Thoracic aorta (tissue), 2 donors: Measurements from ENCODE around the gene KHDRBS2. TPM values are rescaled to one million over a fixed set of nuclear protein-coding genes. Genes with fewer than 3 reads are reported as not detected.

ENCODE experiments used
- ATAC-seq: fragments of 150-250 bp; one replicate; pipeline ENCODE4 v1.8.0; 2017; ENCODE audit warnings: low read depth; ENCODE audit not compliant: insufficient number of reproducible peaks, low FRiP score
- DNase-seq: peaks from one replicate; pipeline ENCODE4 v3.0.0-alpha.2; 2020; ENCODE audit warnings: low spot score
- H3K27ac ChIP-seq, 2 donors: fragments of 200-600 bp; sonication (generic); 1 replicate in 1 of 2; 2 replicates in 1 of 2; pipeline ENCODE4 v1.5.1; 2016; ENCODE audit warnings: mild to moderate bottlenecking in 2 of 2, moderate library complexity in 2 of 2
- H3K27me3 ChIP-seq: fragments of 200-600 bp; sonication (generic); replicated peaks from 2 replicates; pipeline ENCODE4 v1.6.0; 2016; ENCODE audit warnings: mild to moderate bottlenecking; ENCODE audit not compliant: insufficient read depth
- H3K36me3 ChIP-seq: fragments of 200-600 bp; sonication (generic); one replicate; pipeline ENCODE4 v1.5.1; 2016
- H3K4me1 ChIP-seq, 2 donors: fragments of 200-600 bp; sonication (generic); 1 replicate in 1 of 2; 2 replicates in 1 of 2; pipeline versions ENCODE4 v1.5.1 to v1.6.0; 2016; ENCODE audit warnings: low read depth in 2 of 2, mild to moderate bottlenecking in 1 of 2; ENCODE audit not compliant: control insufficient read depth in 1 of 2
- H3K4me3 ChIP-seq: fragments of 200-600 bp; sonication (generic); 2 replicates; pipeline ENCODE4 v1.5.1; 2016; ENCODE audit warnings: mild to moderate bottlenecking
- H3K9me3 ChIP-seq: fragments of 200-600 bp; sonication (generic); 2 replicates; pipeline ENCODE4 v1.5.1; 2016
- CTCF ChIP-seq: fragments of 200-600 bp; sonication (generic); IDR thresholded peaks from one replicate; pipeline ENCODE4 v1.5.1; 2019; ENCODE audit warnings: antibody characterized with exemption
- total RNA-seq, 2 donors: library from RNA; depleted of rRNA; stranded (reverse); fragments of >200 nt; gene quantifications; one replicate each; pipeline versions ENCODE4 v1.1.0 to v1.2.3, GENCODE V29; 2016

Gene KHDRBS2
- total RNA-seq, 2 donors from 2014 or later, result 0.54 TPM; not detected in 1

- Histone ChIP-seq H3K27ac (no peak overlapping the region), H3K9me3 (no peaks in the 10 kb centered on the region), H3K27me3 (no peaks in the 10 kb centered on the region), H3K36me3 (no peaks in the 10 kb centered on the region), H3K4me1 (no peaks in the 10 kb centered on the region), H3K4me3 (no peak overlapping the region)
- ATAC-seq (no peak), DNase-seq (no peak)
- no peak for TF ChIP-seq CTCF
Measured at GRCh38 chr6:61835237-61835636, 450.8 kb downstream of the KHDRBS2 start.

DNA sequence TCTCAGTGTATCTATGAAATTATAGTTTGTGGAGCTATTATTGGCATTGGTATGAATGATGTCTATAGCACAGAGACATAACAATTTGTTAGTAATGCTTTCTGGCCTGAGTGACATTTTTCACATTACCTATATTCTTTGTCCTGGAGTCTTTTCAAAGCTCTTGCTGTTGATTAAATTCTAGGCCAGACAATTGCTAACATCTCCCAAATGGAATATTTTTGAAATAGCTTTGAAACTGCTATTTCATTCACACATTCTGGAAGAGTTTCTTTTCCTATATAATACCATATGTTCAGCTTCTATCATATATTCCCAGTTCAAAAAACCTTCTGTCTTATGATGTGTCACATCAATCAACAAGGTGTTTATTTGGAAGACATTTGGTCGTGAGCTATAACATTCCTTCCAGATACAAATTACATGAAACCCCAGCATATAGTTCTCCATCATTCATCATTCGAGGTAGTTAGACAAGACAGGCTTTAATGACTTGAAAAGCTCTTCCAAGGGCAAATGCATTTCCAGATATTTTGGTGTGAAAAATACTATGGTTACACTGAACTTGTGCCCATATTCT, 452.8 kb downstream of the KHDRBS2 start:
- no peaks in the 10 kb centered on the region for H3K4me1 ChIP-seq
- no peaks in the 10 kb centered on the region for H3K9me3 ChIP-seq
- ATAC-seq, result no peak
- no peak for DNase-seq
- no peaks in the 10 kb centered on the region for H3K27me3 ChIP-seq
- no peaks in the 10 kb centered on the region for H3K36me3 ChIP-seq
- TF ChIP-seq CTCF, result no peak
- H3K4me3 ChIP-seq, result no peak overlapping the region
- H3K27ac ChIP-seq, result no peak overlapping the region

GRCh38 chr6:61817716-61818115, 468.3 kb downstream of the KHDRBS2 start:
- Histone ChIP-seq H3K4me1 (no peaks in the 10 kb centered on the region), H3K9me3 (no peaks in the 10 kb centered on the region), H3K36me3 (no peaks in the 10 kb centered on the region), H3K4me3 (no peak overlapping the region), H3K27ac (no peak overlapping the region), H3K27me3 (no peaks in the 10 kb centered on the region)
- TF ChIP-seq CTCF, result no peak
- ATAC-seq (no peak), DNase-seq (no peak)

DNA sequence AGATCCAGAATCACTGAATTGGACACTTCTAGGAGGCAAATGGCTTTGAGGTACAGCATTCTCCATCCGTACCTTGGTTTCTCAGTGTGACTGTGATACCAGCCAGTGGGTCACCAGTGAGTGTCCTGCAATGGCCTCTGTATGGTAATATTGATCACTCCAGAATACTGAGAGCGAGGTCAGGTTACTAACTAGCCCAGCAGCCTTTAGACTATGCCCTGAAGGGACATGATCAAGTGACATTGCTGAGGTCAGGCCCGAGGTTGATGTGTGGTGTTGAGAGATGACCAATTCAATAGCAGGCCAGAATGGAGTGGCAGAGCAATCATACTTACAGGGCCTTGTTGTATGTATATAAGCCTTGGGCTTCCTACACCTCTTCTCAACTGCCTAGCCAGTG, 476.0 kb downstream of the KHDRBS2 start:
- no peaks in the 10 kb centered on the region for H3K27me3 ChIP-seq
- DNase-seq, result no peak
- no peaks in the 10 kb centered on the region for H3K4me1 ChIP-seq
- no peak for ATAC-seq
- no peak overlapping the region for H3K27ac ChIP-seq
- H3K4me3 ChIP-seq, result no peak overlapping the region
- TF ChIP-seq CTCF, result no peak
- H3K36me3 ChIP-seq, result no peaks in the 10 kb centered on the region
- no peaks in the 10 kb centered on the region for H3K9me3 ChIP-seq

DNA sequence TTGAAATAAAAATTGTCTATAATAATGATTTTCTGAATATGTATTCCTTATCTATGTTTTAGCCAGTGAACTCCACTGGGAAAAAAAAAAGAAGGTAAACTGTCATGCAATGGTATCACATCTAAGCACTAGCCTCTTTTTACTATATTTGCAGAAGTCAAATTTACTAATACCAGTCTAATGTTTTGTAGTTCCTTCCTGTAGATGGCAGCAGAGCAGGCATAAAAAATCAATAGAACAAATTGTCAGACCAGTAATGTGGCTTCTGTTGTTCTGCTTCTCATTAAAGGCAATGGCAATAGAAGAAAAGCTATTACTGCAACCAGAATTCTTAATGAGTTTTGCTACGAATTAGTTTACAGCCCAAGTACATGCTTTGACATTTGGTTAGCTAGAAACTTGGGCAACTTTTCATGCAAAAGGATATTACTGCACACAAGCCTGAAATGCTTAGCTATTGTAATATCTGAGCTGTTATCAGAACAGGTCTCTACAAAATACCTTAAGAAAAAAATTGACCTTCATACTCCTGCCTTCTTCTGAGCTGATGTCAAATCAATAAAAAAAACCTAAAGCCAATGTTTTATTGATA, 476.9 kb downstream of the KHDRBS2 start:
- Histone ChIP-seq H3K4me1 (no peaks in the 10 kb centered on the region), H3K27ac (no peak overlapping the region), H3K36me3 (no peaks in the 10 kb centered on the region), H3K27me3 (no peaks in the 10 kb centered on the region), H3K4me3 (no peak overlapping the region), H3K9me3 (no peaks in the 10 kb centered on the region)
- ATAC-seq (no peak), DNase-seq (no peak)
- TF ChIP-seq CTCF, result no peak
